ENCODE measurements around the gene GNPDA2.

Gene GNPDA2

DNA sequence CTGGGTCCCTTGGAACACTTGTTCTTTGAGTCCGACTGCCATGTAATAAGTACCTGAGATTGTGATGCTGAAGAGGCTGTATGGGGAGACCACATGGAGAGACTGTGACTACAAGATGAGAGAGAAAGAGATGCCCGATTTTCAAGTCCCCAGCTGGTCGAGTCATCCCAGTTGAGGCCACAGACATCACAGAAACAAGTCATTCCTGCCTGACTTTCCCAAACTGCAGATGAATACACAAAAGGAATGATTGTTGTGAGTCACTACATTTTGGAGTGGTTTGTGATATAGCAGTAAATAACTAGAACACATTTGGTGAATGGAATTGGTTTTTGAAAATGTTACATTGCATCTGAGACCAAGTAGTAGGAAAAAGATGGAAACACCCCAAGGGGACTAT lies 66.0 kb downstream of the GNPDA2 start:
- DNase-seq (ENCODE audit: low read depth): no peak
- TF ChIP-seq, protein P1, sequence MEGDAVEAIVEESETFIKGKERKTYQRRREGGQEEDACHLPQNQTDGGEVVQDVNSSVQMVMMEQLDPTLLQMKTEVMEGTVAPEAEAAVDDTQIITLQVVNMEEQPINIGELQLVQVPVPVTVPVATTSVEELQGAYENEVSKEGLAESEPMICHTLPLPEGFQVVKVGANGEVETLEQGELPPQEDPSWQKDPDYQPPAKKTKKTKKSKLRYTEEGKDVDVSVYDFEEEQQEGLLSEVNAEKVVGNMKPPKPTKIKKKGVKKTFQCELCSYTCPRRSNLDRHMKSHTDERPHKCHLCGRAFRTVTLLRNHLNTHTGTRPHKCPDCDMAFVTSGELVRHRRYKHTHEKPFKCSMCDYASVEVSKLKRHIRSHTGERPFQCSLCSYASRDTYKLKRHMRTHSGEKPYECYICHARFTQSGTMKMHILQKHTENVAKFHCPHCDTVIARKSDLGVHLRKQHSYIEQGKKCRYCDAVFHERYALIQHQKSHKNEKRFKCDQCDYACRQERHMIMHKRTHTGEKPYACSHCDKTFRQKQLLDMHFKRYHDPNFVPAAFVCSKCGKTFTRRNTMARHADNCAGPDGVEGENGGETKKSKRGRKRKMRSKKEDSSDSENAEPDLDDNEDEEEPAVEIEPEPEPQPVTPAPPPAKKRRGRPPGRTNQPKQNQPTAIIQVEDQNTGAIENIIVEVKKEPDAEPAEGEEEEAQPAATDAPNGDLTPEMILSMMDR (conservative IDR thresholded peaks at IDR 0.05; ENCODE audit: low read depth, low read length): no peak
- no peak overlapping the region for H3K4me3 ChIP-seq (ENCODE audit: low read length)

DNA sequence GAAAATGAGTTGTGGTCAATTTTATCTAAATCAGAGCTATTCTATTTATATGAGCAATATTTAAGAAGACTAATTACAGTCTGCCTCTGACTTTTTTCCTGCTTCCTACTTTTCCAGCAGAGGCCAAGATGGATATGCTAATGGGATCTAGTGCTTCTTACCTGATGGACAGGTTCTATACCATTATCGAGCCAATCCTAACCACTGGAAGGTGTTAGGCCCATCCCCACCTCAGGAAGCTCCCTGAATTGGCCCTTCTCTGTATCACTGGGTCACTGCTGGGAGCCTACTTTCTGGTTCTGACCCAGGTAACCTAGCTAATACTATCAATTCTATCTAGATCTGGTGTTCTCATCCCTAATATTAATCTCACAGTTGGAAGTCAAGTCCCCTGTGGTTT lies 74.4 kb downstream of the GNPDA2 start:
- no peak overlapping the region for H3K4me3 ChIP-seq (ENCODE audit: low read length)
- no peak for DNase-seq (ENCODE audit: low read depth)
- TF ChIP-seq, protein P1 (conservative IDR thresholded peaks at IDR 0.05; ENCODE audit: low read depth, low read length): no peak

All from retinal pigment epithelial cell (primary cell).